Measurements from ENCODE around the gene COL1A2. TPM values are rescaled to one million over a fixed set of nuclear protein-coding genes. Genes with fewer than 3 reads are reported as not detected.
A peak's percentile ranks its signal among the peaks of the same experiment; 100 is the strongest.

The COL1A2 gene
- total and polyA plus RNA-seq, 2 of the 4 experiments (the other 2 are of a cell fraction) = 1,211 to 4,454 TPM

- in situ Hi-C loops (cut with MboI; ENCODE audit: low sequenced_read_pairs) (loop anchor here (10.0 to 25.0 kb wide), 2 partner anchors 737 to 1025 kb away; no protein-coding TSS in a partner anchor), dilution Hi-C loops (cut with HindIII; ENCODE audit: low sequenced_read_pairs, unreplicated experiment) (no loop called here), intact Hi-C loops (cut with micrococcal nuclease) (loop anchor here (2.0 kb wide), 1 partner anchor 205 kb away; no protein-coding TSS in a partner anchor)
- H3K36me3 ChIP-seq (ENCODE audit: control insufficient read depth, insufficient read depth, low read length) = no peaks in the 10 kb centered on the region
- H2BK120ac ChIP-seq (ENCODE audit: low read depth, low read length) = no peak overlapping the region
- no CpG with 5 or more reads among the region's 4 CpGs for WGBS, 2 experiments (ENCODE audit: extremely low coverage in 2 of 2, insufficient read length in 1 of 2)
- no peak for ATAC-seq (ENCODE audit: low read depth)
- no peak overlapping the region for H2AFZ ChIP-seq (replicated peaks; ENCODE audit: low read length, poor library complexity)
- no peak overlapping the region for H2BK5ac ChIP-seq (ENCODE audit: low read depth, low read length, poor library complexity, severe bottlenecking)
- H2AK5ac ChIP-seq (ENCODE audit: low read depth, low read length) = no peak overlapping the region
- H2BK15ac ChIP-seq (ENCODE audit: low read depth, low read length) = no peak overlapping the region
- H3K18ac ChIP-seq (ENCODE audit: low read depth, low read length) = no peak overlapping the region
- H3K23ac ChIP-seq (ENCODE audit: low read depth, low read length) = no peak overlapping the region
- H4K20me1 ChIP-seq (ENCODE audit: insufficient read depth, low read length) = no peaks in the 10 kb centered on the region
- no peak overlapping the region for H2BK20ac ChIP-seq (ENCODE audit: low read depth, low read length)
- no peak overlapping the region for H3K4me2 ChIP-seq (ENCODE audit: low read depth, low read length)
- no peak for DNase-seq
- no peak overlapping the region for H4K8ac ChIP-seq (ENCODE audit: low read depth in 2 of 2, low read length in 2 of 2)
- no peak overlapping the region for H3K14ac ChIP-seq (replicated peaks; ENCODE audit: low read depth, low read length)
- H3K9ac ChIP-seq (ENCODE audit: low read depth, low read length) = no peak overlapping the region
- H3K56ac ChIP-seq (ENCODE audit: extremely low read depth, insufficient read depth, low read length) = no peak overlapping the region
- H3K4me1 ChIP-seq (ENCODE audit: control insufficient read depth, insufficient read depth, low read length) = peaks cover 1% of the 10 kb centered on the region; the same call in 1 of the 2 replicates
- H2AK9ac ChIP-seq (replicated peaks; ENCODE audit: low read depth, low read length, poor library complexity) = no peak overlapping the region
- POLR2A ChIA-PET (ENCODE audit: unreplicated experiment) = no interaction called here
- no TSS peak for BruUV-seq (replicated peaks)
- TF ChIP-seq FOS (IDR thresholded peaks at IDR 0.05; ENCODE audit: low read depth, low read length) (no peak), MAFK (IDR thresholded peaks at IDR 0.05; ENCODE audit: low read depth, low read length) (0 out of 2 replicates have a peak, but pooled peaks have one; percentile 17)
- no peaks in the 10 kb centered on the region for H3K79me1 ChIP-seq (ENCODE audit: low read depth in 1 of 2, low read length in 2 of 2)
- no peak overlapping the region for H3K27ac ChIP-seq (ENCODE audit: insufficient read depth, low read length)
- no peak overlapping the region for H4K5ac ChIP-seq (ENCODE audit: low read depth, low read length)
- CTCF ChIA-PET = interaction anchor here (0.6 to 2.5 kb wide), 17 partner anchors 8 to 1244 kb away, joined by 3 to 18 read pairs (median 5); no protein-coding TSS in a partner anchor
- H3K4ac ChIP-seq (ENCODE audit: low read depth, low read length) = no peak overlapping the region
- no peaks in the 10 kb centered on the region for H3K9me1 ChIP-seq (ENCODE audit: insufficient read depth, low read length)
- H4K91ac ChIP-seq (ENCODE audit: insufficient read depth, low read depth, low read length) = no peak overlapping the region
- H3K27me3 ChIP-seq (ENCODE audit: control insufficient read depth, insufficient read depth, low read length) = peaks cover 2% of the 10 kb centered on the region
- H3K4me3 ChIP-seq (ENCODE audit: insufficient read depth, low read depth, low read length) = no peak overlapping the region
- H3K9me3 ChIP-seq (ENCODE audit: control insufficient read depth, insufficient read depth, low read length) = 0 out of 2 replicates have a peak, but pooled peaks cover 3% of the 10 kb centered on the region
Measured at GRCh38 chr7:94450044-94450697, 55.5 kb downstream of the COL1A2 start.
